ENCODE data around the gene HOXA3.

- no peak for TF ChIP-seq CTCF (IDR thresholded peaks at IDR 0.05; ENCODE audit: insufficient read depth, low read length)
- no peak for TF ChIP-seq POLR2AphosphoS5 (IDR thresholded peaks at IDR 0.05; ENCODE audit: low read depth)
- no peak for TF ChIP-seq SPI1 (IDR thresholded peaks at IDR 0.05; ENCODE audit: borderline replicate concordance, low read depth)
Observed at GRCh38 chr7:27181795-27182275, 29.5 kb upstream of the HOXA3 start.

Measured in HL-60 (cell line).